Immature natural killer cell (primary cell): ENCODE measurements around the gene KRT86. TPM values are rescaled to one million over a fixed set of nuclear protein-coding genes. Genes with fewer than 3 reads are reported as not detected.

ENCODE experiments used
- DNase-seq, 3 donors: peaks; one replicate each; pipeline ENCODE4 v3.0.0; 2022; ENCODE audit warnings: mixed read lengths in 1 of 3
- H3K27ac Mint-ChIP-seq, 6 donors: one replicate each; pipeline ENCODE4 v1.8.0; 2020; ENCODE audit warnings: mixed read lengths in 6 of 6, mild to moderate bottlenecking in 5 of 6, inconsistent platforms in 4 of 6, moderate library complexity in 3 of 6
- H3K27me3 Mint-ChIP-seq, 3 donors: one replicate each; pipeline ENCODE4 v1.8.0; 2020 to 2021; ENCODE audit warnings: low read depth in 3 of 3, mild to moderate bottlenecking in 3 of 3, mixed read lengths in 3 of 3, moderate library complexity in 3 of 3, inconsistent platforms in 1 of 3
- H3K36me3 Mint-ChIP-seq, 3 donors: one replicate each; pipeline ENCODE4 v1.8.0; 2020; ENCODE audit warnings: mixed read lengths in 3 of 3, inconsistent platforms in 2 of 3, mild to moderate bottlenecking in 2 of 3
- H3K4me1 Mint-ChIP-seq, 2 donors: one replicate each; pipeline ENCODE4 v1.8.0; 2020; ENCODE audit warnings: inconsistent platforms in 2 of 2, mild to moderate bottlenecking in 2 of 2, mixed read lengths in 2 of 2, moderate library complexity in 1 of 2
- H3K4me3 Mint-ChIP-seq, 5 donors: one replicate each; pipeline ENCODE4 v1.8.0; 2020; ENCODE audit warnings: mild to moderate bottlenecking in 5 of 5, mixed read lengths in 5 of 5, inconsistent platforms in 3 of 5, moderate library complexity in 3 of 5
- H3K9me3 Mint-ChIP-seq, 6 donors: one replicate each; pipeline ENCODE4 v1.8.0; 2020; ENCODE audit warnings: mild to moderate bottlenecking in 6 of 6, mixed read lengths in 6 of 6, inconsistent platforms in 4 of 6, moderate library complexity in 3 of 6
- polyA plus RNA-seq, 3 donors: library from polyadenylated mRNA; unstranded; fragments of 300-500 nt; fragmentation: Illumina TruSeq; gene quantifications; one replicate each; pipeline ENCODE4 v1.2.3, GENCODE V29; 2021

The KRT86 gene
- polyA plus RNA-seq, 3 donors from 2014 or later, result 6.6 to 13.1 (median 12.5) TPM

DNA sequence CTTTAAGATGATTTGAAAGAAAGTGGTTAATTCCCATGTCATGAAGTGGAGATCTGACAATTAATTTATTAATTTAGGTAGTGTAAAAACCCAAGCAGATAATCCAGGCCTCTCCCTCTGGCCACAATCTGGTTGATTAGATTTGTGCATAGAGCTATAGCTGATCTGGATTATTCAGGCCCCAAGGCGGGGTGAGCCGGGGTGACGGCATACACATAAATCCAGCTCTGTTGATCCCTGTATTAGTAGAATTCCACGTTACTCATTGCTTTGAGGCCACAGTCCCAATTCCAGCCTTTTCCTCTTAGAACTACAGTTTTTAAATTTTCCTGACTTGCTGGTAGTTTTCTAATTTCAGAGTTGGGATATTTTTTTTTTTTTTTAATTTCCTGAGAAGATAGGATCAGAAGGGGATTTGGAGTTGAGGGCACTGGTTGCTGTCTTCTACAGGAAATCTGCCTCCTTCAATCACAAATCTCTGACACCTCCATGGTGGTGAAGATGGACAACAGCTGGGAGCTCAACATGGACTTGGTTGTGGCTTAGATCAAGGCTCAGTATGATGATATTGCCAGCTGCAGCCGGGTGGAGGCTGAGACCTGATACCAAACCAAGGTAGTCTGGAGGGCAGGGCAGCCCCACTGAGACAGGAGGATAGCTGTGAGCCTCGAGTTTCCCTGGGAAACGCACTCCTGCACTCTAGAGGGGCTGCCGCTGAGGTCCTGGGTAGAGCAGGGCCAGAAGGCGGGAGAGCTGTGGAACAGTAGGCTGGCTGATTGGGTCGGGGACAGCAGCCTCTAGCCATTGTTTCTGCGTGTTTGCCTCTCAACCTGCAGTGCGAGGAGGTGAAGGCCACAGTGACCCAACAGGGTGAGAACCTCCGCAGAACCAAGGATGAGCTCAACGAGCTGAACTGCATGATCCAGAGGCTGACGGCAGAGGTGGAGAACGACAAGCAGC, 73.4 kb downstream of the KRT86 start:
- H3K9me3 Mint-ChIP-seq, result peaks cover 0 to 2% (median 0%) of the 10 kb centered on the region in 6 donors
- peaks cover 5 to 24% (median 18%) of the 10 kb centered on the region in 3 donors for H3K27me3 Mint-ChIP-seq
- H3K4me3 Mint-ChIP-seq, result no peak overlapping the region
- H3K4me1 Mint-ChIP-seq, result peaks cover 21 to 24% of the 10 kb centered on the region in 2 donors
- H3K27ac Mint-ChIP-seq, result no peak overlapping the region
- no peak for DNase-seq
- H3K36me3 Mint-ChIP-seq, result no peaks in the 10 kb centered on the region

DNA sequence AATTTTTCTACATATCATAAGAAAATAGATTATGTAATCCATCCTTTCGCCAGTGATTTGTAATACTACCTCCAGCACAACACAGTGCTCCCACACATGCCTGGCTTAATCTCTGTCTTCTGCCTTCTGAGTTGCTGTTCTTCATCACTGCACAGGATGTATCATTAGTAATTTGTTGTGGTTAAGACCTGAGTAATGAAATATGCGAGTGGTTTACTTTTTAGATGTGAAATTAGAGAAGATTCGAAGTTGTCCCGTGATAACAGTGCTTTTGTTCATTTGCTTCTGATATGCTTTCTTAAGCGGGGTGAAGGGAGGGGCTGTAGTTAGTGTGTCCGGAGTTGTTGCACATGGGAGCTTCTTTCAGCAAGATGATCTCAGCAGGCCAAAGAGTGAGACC, 74.8 kb downstream of the KRT86 start:
- peaks cover 27 to 32% of the 10 kb centered on the region in 2 donors for H3K4me1 Mint-ChIP-seq
- no peaks in the 10 kb centered on the region for H3K36me3 Mint-ChIP-seq
- H3K9me3 Mint-ChIP-seq, result no peaks in the 10 kb centered on the region
- H3K27ac Mint-ChIP-seq, result no peak overlapping the region
- H3K27me3 Mint-ChIP-seq, result peaks cover 7 to 29% (median 16%) of the 10 kb centered on the region in 3 donors
- H3K4me3 Mint-ChIP-seq, result no peak overlapping the region
- no peak for DNase-seq

DNA sequence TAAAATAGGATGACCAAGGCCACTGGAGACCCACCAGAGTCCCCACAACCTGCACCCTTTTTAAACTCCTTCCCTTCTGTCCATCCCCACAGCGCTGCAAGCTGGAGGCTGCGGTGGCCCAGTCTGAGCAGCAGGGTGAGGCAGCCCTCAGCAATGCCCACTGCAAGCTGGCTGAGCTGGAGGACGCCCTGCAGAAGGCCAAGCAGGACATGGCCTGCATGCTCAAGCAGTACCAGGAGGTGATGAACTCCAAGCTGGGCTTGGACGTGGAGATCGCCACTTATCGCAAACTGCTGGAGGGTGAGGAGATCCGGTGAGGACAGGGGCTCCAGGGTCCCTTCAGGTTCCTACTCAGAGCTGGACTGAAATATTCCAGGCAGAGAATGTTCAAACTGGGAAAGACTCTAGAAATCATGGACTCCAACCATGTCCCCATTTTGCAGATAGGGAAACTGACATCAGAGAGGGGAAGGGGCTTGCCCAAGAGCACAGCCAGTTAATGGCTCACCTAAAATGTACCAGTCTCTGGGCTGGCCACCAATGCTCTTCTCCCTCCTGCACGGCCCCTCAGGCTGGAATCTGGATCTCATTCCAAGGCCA, 75.7 kb downstream of the KRT86 start:
- DNase-seq, result no peak
- Mint-ChIP-seq H3K4me3 (no peak overlapping the region), H3K27me3 (peaks cover 10 to 25% (median 21%) of the 10 kb centered on the region in 3 donors), H3K27ac (no peak overlapping the region), H3K36me3 (no peaks in the 10 kb centered on the region), H3K4me1 (peaks cover 27 to 32% of the 10 kb centered on the region in 2 donors), H3K9me3 (no peaks in the 10 kb centered on the region)

DNA sequence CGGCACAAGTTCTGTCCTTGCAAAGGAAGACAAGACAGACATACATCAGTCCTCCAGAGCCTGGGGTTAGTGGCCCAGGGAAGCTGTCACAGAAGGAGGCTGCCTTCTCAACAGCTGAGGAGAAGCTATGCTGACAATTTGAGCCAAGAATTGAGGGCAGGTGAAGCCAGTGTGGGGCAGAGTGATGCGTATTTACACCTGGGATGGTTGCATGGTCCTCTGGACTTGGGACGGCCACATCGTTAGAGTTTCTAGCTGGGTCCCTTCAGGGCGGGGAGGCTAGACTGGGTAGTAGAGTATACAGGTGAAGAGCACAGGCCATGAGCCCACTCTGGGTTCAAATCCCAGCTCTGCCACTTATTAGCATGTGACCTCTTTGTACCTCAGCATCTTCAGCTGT, 76.3 kb downstream of the KRT86 start:
- Mint-ChIP-seq H3K4me3 (peak overlapping the region in 3 of 5 donors; percentile 7 to 34 (median 27)), H3K9me3 (no peaks in the 10 kb centered on the region), H3K27me3 (peaks cover 10 to 27% (median 22%) of the 10 kb centered on the region in 3 donors), H3K4me1 (peaks cover 27 to 32% of the 10 kb centered on the region in 2 donors), H3K27ac (no peak overlapping the region), H3K36me3 (no peaks in the 10 kb centered on the region)
- no peak for DNase-seq

DNA sequence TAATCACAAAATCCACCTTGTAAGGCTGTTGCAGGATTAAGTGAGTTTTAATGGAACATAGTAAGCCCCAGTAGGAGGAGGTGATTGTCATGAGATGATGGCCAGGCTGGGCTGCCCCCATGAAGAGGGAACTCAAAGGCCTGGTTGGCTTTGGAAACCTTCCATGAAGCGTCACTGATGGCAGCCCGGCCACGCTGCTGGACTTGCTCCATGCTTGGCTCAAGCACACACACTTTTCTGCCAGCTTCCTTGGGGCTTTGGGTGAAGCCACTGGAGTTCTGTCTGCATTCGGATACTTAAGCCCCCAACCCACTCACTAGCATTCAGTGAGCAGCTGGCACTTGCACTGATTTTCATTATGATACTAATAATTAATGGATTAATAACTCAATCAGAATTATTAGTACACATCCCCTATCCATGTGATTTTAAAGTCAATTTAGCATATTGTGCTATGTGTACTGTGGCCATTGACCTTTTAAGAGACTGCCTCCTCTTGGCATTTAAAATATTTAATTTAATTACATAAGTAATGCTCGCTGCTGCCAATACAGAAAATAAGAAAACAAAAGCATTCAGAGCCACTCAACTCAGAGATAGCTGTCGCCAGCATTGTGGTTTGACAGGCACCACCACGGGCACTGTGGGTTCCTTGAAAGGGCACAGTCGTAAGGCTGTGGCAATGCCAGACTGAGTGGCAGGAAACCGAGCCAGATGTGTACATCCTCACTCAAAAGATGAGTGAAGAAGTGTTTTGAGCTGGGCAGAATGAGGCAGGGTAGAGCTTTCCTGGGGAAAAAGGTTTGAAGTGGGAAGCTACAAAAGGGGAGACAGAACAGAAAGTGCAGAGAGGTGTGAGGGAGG, 77.0 kb downstream of the KRT86 start:
- Mint-ChIP-seq H3K4me3 (peak overlapping the region; percentile 54 to 81 (median 74)), H3K4me1 (peaks cover 27 to 32% of the 10 kb centered on the region in 2 donors), H3K27ac (peak overlapping the region in 5 of 6 donors; percentile 69 to 85 (median 72)), H3K9me3 (no peaks in the 10 kb centered on the region), H3K36me3 (no peaks in the 10 kb centered on the region), H3K27me3 (peaks cover 10 to 25% (median 22%) of the 10 kb centered on the region in 3 donors)
- DNase-seq, result peak; percentile 75 to 85 (median 79)

DNA sequence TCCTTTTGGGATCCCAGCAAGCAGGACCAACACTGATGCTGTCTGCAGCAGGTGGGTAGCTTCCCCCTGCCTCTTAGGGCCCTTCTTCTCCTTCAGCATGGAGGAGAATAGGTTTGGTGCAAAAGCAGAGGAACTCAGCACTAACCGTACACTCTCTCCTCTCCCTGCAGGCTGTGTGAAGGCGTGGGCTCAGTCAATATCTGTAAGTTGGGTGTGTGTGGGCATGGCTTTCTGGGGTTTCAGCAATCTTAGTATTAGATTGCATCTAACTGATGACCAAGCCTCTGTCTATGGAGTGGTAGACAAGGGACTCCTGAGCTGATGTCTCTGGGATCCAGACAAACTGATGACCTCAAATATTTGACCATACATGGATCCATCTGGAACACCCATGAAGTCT, 78.5 kb downstream of the KRT86 start:
- peaks cover 32 to 33% of the 10 kb centered on the region in 2 donors for H3K4me1 Mint-ChIP-seq
- peak overlapping the region in 3 of 5 donors; percentile 6 to 17 (median 15) for H3K4me3 Mint-ChIP-seq
- no peaks in the 10 kb centered on the region for H3K9me3 Mint-ChIP-seq
- DNase-seq, result no peak
- no peaks in the 10 kb centered on the region for H3K36me3 Mint-ChIP-seq
- peaks cover 12 to 27% (median 23%) of the 10 kb centered on the region in 3 donors for H3K27me3 Mint-ChIP-seq
- peak overlapping the region in 2 of 6 donors; percentile 2 to 78 for H3K27ac Mint-ChIP-seq

DNA sequence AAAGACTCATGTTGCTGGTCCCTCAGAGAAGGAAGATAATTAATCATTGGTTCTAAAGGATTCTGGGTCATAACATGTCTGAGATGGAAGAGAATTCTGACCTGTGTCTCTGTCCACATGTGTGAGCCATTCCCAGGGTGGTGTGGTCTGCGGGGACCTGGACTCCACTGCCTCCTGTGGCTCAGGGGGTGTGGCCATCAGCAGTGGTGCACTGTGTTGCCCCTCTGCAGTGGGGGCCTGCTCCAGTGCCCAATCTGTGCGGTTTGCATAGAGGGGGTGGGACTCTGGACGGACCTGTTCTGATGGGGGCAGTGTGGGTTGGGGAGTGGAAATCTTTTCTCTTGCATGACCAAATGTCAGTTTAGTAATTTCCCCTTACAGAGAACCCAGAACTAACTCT, 79.3 kb downstream of the KRT86 start:
- H3K36me3 Mint-ChIP-seq, result no peaks in the 10 kb centered on the region
- H3K4me3 Mint-ChIP-seq, result peak overlapping the region in 1 of 5 donors; percentile 9
- no peak for DNase-seq
- peaks cover 40 to 41% of the 10 kb centered on the region in 2 donors for H3K4me1 Mint-ChIP-seq
- H3K27me3 Mint-ChIP-seq, result peaks cover 12 to 23% (median 22%) of the 10 kb centered on the region in 3 donors
- peak overlapping the region in 2 of 6 donors; percentile 2 to 11 for H3K27ac Mint-ChIP-seq
- H3K9me3 Mint-ChIP-seq, result no peaks in the 10 kb centered on the region

DNA sequence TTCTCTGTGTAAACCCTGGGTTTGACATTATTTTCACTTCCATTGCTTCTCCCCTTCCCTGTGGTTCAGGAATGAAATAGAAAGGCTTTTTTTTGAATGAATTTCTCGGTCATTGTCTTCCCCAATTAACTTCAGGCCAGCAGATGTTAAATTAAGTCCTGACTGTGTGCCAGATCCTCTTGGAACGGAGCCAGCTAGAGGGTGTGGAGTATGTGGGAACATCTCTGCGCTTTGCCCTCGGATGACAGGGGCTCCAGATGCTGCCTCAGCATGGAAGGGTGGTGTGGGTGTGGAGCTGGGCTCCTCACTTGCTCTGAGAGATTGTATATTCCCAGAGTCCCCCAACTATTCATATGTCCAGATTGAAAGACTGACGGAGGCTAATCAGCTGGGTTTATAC, 79.8 kb downstream of the KRT86 start:
- H3K36me3 Mint-ChIP-seq, result no peaks in the 10 kb centered on the region
- DNase-seq, result no peak
- peaks cover 44 to 45% of the 10 kb centered on the region in 2 donors for H3K4me1 Mint-ChIP-seq
- H3K27ac Mint-ChIP-seq, result no peak overlapping the region
- no peak overlapping the region for H3K4me3 Mint-ChIP-seq
- no peaks in the 10 kb centered on the region for H3K9me3 Mint-ChIP-seq
- H3K27me3 Mint-ChIP-seq, result peaks cover 12 to 22% (median 21%) of the 10 kb centered on the region in 3 donors

DNA sequence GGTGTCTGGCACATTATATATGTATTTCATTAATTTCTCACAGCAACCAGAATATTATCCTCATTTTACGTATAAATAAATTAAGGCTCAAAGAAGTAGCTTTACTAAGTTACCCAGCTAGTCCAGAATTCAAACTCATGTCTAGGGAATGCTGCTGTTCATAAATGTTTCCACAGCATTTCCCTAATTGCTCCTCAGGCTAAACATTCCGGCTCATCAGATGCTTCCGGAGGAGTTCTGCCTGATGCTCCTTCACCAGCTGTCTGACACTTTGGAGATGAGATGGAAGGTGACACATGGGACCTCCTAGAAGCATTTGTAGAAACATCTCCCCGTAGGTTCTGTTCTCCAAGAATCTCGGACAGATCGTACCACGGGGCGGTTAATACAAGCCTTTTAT, 80.7 kb downstream of the KRT86 start:
- no peak for DNase-seq
- H3K9me3 Mint-ChIP-seq, result no peaks in the 10 kb centered on the region

DNA sequence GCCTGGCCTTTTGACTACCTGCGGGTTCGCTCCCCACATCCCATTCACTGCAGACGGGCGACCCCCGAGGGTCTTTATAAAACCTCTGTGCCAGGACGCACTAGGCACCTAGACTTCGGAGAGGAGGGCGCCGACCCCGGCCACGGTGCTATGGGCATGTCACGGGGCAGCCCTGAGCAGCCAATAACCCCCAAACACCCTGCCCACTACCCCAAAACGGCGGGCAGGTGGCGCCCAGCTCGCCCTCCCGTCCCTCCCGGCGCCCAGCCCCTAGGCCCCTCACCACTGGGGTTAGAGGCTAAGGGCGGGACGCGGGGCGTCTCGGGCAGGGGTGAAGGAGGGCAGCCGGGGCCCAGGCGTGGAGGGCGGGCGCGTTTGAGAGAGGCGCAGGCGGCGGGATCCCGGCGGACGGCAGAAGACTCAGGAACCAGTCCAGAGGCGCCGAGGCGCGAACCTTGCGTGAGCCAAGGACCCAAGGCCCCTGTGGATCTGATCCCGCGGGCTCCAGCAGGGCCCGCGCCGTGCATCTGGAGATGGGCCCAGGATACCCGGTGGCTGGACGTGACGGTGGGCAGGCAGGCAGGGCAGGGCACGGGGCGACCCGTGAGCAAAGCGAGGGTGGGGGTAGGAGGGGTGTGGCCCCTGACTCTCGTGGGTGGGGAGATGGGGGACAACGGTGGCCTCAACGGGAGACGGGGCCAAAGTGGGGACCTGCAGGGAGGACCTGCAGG, 81.8 kb downstream of the KRT86 start:
- no peak for DNase-seq
- no peaks in the 10 kb centered on the region for H3K36me3 Mint-ChIP-seq
- H3K4me1 Mint-ChIP-seq, result peaks cover 50 to 56% of the 10 kb centered on the region in 2 donors
- no peak overlapping the region for H3K27ac Mint-ChIP-seq
- peaks cover 15 to 25% (median 21%) of the 10 kb centered on the region in 3 donors for H3K27me3 Mint-ChIP-seq
- H3K9me3 Mint-ChIP-seq, result no peaks in the 10 kb centered on the region
- H3K4me3 Mint-ChIP-seq, result no peak overlapping the region

More for the DNA sequence above, 80.7 kb downstream of the KRT86 start:
- Mint-ChIP-seq H3K27ac (no peak overlapping the region), H3K36me3 (no peaks in the 10 kb centered on the region), H3K4me1 (peaks cover 54 to 55% of the 10 kb centered on the region in 2 donors), H3K27me3 (peaks cover 15 to 25% (median 20%) of the 10 kb centered on the region in 3 donors), H3K4me3 (no peak overlapping the region)

DNA sequence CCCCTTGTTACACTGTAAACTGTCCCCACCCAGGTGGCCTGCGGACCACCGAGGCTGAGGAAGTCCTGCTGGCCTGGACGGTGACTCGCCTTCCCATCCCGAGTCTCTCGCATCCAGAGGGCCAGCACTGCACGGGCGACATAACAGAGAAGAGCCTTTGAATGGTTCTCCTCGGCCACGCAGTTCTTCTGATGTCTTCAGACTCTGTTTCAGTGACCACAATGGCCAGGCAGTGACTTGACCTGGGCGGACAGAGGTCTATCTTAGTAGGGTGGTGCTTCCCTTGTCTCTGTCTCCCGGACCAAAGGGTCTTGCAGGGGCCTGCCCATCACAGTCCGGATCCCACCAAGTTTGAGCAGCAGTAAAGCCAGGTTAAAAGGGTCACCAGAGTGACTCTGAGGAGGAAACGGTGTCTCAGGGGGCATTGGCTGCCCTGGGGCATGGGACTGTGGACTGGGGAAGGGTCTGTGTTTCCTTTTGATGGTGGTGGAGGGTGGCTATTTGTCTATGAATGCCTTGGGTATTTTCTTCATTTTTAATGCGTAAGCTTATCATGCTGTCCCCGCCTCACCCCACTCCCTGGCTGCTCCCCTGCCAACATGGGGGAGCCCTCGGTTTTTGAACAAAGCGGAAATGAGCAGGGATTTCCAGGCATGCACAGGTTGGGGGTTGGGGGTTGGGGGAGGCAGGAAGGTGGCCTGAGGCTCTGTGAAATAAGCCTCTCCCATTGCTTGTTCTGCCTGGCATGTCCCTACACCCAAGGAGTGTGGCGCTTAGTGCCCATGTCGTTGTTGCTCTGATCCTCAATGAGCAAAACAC, 82.5 kb downstream of the KRT86 start:
- H3K27me3 Mint-ChIP-seq, result peaks cover 15 to 23% (median 19%) of the 10 kb centered on the region in 3 donors

More for the DNA sequence above, 82.5 kb downstream of the KRT86 start:
- Mint-ChIP-seq H3K4me3 (no peak overlapping the region), H3K4me1 (peaks cover 50 to 56% of the 10 kb centered on the region in 2 donors), H3K9me3 (no peaks in the 10 kb centered on the region), H3K36me3 (no peaks in the 10 kb centered on the region), H3K27ac (no peak overlapping the region)
- no peak for DNase-seq
